Peyer's patch (tissue), 4 donors: ENCODE results near the gene TCL1B. TPM values are rescaled to one million over a fixed set of nuclear protein-coding genes. Genes with fewer than 3 reads are reported as not detected.

Experiments used
- DNase-seq, 3 donors: peaks; one replicate each; pipeline ENCODE4 v3.0.0-alpha.2; 2017 to 2019
- H3K27ac ChIP-seq, 4 donors: fragments of 200-600 bp; sonication (generic); one replicate each; pipeline ENCODE4 v1.5.1; 2016 to 2019
- H3K27me3 ChIP-seq, 2 donors: fragments of 200-600 bp; sonication (generic); one replicate each; pipeline ENCODE4 v1.5.1; 2019
- H3K36me3 ChIP-seq, 3 donors: fragments of 200-600 bp; sonication (generic); one replicate each; pipeline ENCODE4 v1.5.1; 2016 to 2019
- H3K4me1 ChIP-seq, 4 donors: fragments of 200-600 bp; sonication (generic); one replicate each; pipeline ENCODE4 v1.5.1; 2016 to 2019
- H3K4me3 ChIP-seq, 4 donors: fragments of 200-600 bp; sonication (generic); 1 replicate in 3 of 4; 2 replicates in 1 of 4; pipeline ENCODE4 v1.5.1; 2016 to 2019; ENCODE audit warnings: mild to moderate bottlenecking in 1 of 4
- H3K9me3 ChIP-seq, 4 donors: fragments of 200-600 bp; sonication (generic); one replicate each; pipeline ENCODE4 v1.5.1; 2016 to 2019; ENCODE audit warnings: mild to moderate bottlenecking in 1 of 4
- POLR2A ChIP-seq, 2 donors: fragments of 450-650 bp; IDR thresholded peaks; one replicate each; pipeline ENCODE4 v1.5.1; 2017; ENCODE audit warnings: antibody characterized with exemption in 2 of 2, mild to moderate bottlenecking in 2 of 2, moderate library complexity in 2 of 2
- total RNA-seq, 4 donors: library from RNA; depleted of rRNA; stranded (reverse); fragments of >200 nt; gene quantifications; one replicate each; pipeline ENCODE4 v1.1.0, GENCODE V29; 2016
- TF ChIP-seq, protein P1 (sequence below), 6 experiments: fragments of 450-650 bp in 4 of 6; fragments of 200-600 bp in 2 of 6; sonication (generic) in 1 of 6; IDR thresholded peaks; one replicate each; pipeline ENCODE4 v1.5.1; 2017 to 2019; ENCODE audit warnings: antibody characterized with exemption in 6 of 6, mild to moderate bottlenecking in 3 of 6, moderate library complexity in 1 of 6

Gene TCL1B
- total RNA-seq, 4 donors from 2014 or later, result not detected

GRCh38 chr14:95668235-95668772 is 17.9 kb upstream of the TCL1B start:
- DNase-seq, result no peak
- no peaks in the 10 kb centered on the region for H3K9me3 ChIP-seq
- H3K36me3 ChIP-seq, result no peaks in the 10 kb centered on the region
- no peak overlapping the region for H3K4me3 ChIP-seq
- no peak overlapping the region for H3K27ac ChIP-seq
- no peak for TF ChIP-seq POLR2A (IDR thresholded peaks at IDR 0.05)
- TF ChIP-seq, protein P1, sequence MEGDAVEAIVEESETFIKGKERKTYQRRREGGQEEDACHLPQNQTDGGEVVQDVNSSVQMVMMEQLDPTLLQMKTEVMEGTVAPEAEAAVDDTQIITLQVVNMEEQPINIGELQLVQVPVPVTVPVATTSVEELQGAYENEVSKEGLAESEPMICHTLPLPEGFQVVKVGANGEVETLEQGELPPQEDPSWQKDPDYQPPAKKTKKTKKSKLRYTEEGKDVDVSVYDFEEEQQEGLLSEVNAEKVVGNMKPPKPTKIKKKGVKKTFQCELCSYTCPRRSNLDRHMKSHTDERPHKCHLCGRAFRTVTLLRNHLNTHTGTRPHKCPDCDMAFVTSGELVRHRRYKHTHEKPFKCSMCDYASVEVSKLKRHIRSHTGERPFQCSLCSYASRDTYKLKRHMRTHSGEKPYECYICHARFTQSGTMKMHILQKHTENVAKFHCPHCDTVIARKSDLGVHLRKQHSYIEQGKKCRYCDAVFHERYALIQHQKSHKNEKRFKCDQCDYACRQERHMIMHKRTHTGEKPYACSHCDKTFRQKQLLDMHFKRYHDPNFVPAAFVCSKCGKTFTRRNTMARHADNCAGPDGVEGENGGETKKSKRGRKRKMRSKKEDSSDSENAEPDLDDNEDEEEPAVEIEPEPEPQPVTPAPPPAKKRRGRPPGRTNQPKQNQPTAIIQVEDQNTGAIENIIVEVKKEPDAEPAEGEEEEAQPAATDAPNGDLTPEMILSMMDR (IDR thresholded peaks at IDR 0.05), result no peak
- H3K4me1 ChIP-seq, result no peaks in the 10 kb centered on the region
- no peaks in the 10 kb centered on the region for H3K27me3 ChIP-seq

DNA sequence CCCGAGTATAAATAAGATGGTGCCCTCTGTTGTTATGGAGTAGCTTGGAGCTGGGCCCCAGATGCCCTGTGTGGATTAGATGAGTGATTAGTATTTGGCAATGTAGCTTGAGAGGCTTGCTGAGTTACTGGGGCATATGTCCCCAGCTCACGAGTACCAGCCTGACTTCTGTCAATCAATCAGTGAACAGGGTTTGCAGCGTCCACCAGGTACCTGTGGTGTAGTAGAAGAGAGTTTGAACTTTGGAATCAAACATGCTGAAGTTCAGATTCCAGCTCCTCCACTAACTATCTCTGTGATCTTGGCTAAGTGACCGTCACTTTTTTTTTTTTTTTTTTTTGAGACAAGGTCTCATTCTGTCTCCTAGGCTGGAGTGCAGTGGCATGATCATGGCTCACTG is 11.6 kb upstream of the TCL1B start:
- no peak for DNase-seq
- Histone ChIP-seq H3K27ac (no peak overlapping the region), H3K36me3 (no peaks in the 10 kb centered on the region), H3K27me3 (no peaks in the 10 kb centered on the region), H3K9me3 (no peaks in the 10 kb centered on the region), H3K4me3 (no peak overlapping the region), H3K4me1 (no peaks in the 10 kb centered on the region)
- TF ChIP-seq, protein P1 (IDR thresholded peaks at IDR 0.05), result no peak
- TF ChIP-seq POLR2A (IDR thresholded peaks at IDR 0.05), result no peak

- Histone ChIP-seq H3K4me1 (no peaks in the 10 kb centered on the region), H3K27ac (no peak overlapping the region), H3K4me3 (no peak overlapping the region), H3K36me3 (no peaks in the 10 kb centered on the region), H3K9me3 (no peaks in the 10 kb centered on the region), H3K27me3 (no peaks in the 10 kb centered on the region)
- no peak for DNase-seq
- TF ChIP-seq, protein P1 (IDR thresholded peaks at IDR 0.05), result no peak
- TF ChIP-seq POLR2A (IDR thresholded peaks at IDR 0.05), result no peak
Observed at GRCh38 chr14:95675486-95675885, 10.7 kb upstream of the TCL1B start.

DNA sequence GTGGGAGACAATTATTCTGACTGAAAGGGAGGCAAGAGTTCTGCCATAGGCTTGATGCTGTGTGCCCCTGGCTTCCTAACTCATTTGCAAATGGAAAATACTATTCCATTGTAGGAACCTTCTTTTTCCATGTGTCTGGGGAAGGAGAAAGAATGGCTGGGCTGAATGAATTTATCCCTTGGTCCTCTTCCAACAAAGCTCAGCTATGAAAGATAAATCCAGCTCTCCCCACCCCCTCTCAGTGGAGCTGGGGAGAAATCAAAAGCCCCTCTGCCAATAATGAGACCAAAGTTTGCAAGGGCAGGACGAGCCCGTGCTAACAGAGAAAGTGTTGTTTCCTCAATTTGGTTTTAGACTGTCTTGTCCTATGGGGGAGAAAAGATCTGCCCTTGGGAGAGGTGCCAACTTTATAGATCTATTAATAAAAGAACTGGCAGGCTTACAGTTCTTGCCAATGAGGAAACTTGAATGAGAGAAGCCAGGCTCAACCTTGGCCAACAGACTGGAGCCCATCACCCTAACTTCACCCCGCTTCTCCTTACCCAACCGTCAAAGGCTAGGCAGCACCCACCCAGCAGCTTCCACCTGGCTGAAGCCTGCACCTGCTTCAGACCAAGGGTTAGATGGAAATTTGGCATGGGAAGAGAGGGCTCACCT is 8.9 kb upstream of the TCL1B start:
- no peaks in the 10 kb centered on the region for H3K27me3 ChIP-seq
- H3K4me3 ChIP-seq, result no peak overlapping the region
- TF ChIP-seq, protein P1 (IDR thresholded peaks at IDR 0.05), result no peak
- TF ChIP-seq POLR2A (IDR thresholded peaks at IDR 0.05), result no peak
- DNase-seq, result peak in 1 of 3 donors; percentile 23
- no peaks in the 10 kb centered on the region for H3K4me1 ChIP-seq
- H3K36me3 ChIP-seq, result no peaks in the 10 kb centered on the region
- no peak overlapping the region for H3K27ac ChIP-seq
- no peaks in the 10 kb centered on the region for H3K9me3 ChIP-seq

GRCh38 chr14:95679148-95679815 is 6.9 kb upstream of the TCL1B start:
- no peaks in the 10 kb centered on the region for H3K27me3 ChIP-seq
- no peaks in the 10 kb centered on the region for H3K4me1 ChIP-seq
- H3K9me3 ChIP-seq, result no peaks in the 10 kb centered on the region
- H3K36me3 ChIP-seq, result no peaks in the 10 kb centered on the region
- H3K4me3 ChIP-seq, result no peak overlapping the region
- no peak overlapping the region for H3K27ac ChIP-seq
- DNase-seq, result no peak
- TF ChIP-seq, protein P1 (IDR thresholded peaks at IDR 0.05), result no peak
- TF ChIP-seq POLR2A (IDR thresholded peaks at IDR 0.05), result no peak
